DMS 273 (cell line): ENCODE measurements around the gene CYP39A1.
"Not testable (repeated sequence)": the region's sequence is repeated elsewhere in the genome, so short reads cannot be mapped to it uniquely, and the experiment has no call there.

Experiments used
- DNase-seq: peaks from one replicate; lab custom pipeline; 2025; ENCODE audit not compliant: unreplicated experiment; lab: John Stamatoyannopoulos, UW

The CYP39A1 gene

GRCh38 chr6:46651006-46651405 lies 1.6 kb downstream of the CYP39A1 start:
- no peak for DNase-seq

GRCh38 chr6:46648869-46649492 lies 3.6 kb downstream of the CYP39A1 start:
- peak; percentile 10 for DNase-seq

GRCh38 chr6:46648108-46648507 lies 4.5 kb downstream of the CYP39A1 start:
- not testable (repeated sequence) for DNase-seq

GRCh38 chr6:46645265-46645664 lies 7.4 kb downstream of the CYP39A1 start:
- no peak for DNase-seq

GRCh38 chr6:46642928-46643751 lies 9.5 kb downstream of the CYP39A1 start:
- DNase-seq: no peak

GRCh38 chr6:46638650-46639049 lies 14.0 kb downstream of the CYP39A1 start:
- no peak for DNase-seq

GRCh38 chr6:46637933-46638332 lies 14.7 kb downstream of the CYP39A1 start:
- DNase-seq: no peak

GRCh38 chr6:46637145-46637544 lies 15.5 kb downstream of the CYP39A1 start:
- no peak for DNase-seq

- no peak for DNase-seq
Measured at GRCh38 chr6:46635462-46635861, 17.2 kb downstream of the CYP39A1 start.

- no peak for DNase-seq
Measured at GRCh38 chr6:46632053-46632452, 20.6 kb downstream of the CYP39A1 start.

- DNase-seq: no peak
Measured at GRCh38 chr6:46629691-46630090, 22.9 kb downstream of the CYP39A1 start.

- DNase-seq: no peak
Measured at GRCh38 chr6:46628976-46629375, 23.6 kb downstream of the CYP39A1 start.

GRCh38 chr6:46628498-46628897 lies 24.1 kb downstream of the CYP39A1 start:
- no peak for DNase-seq

- DNase-seq: no peak
Measured at GRCh38 chr6:46626976-46627375, 25.6 kb downstream of the CYP39A1 start.

GRCh38 chr6:46626228-46626909 lies 26.2 kb downstream of the CYP39A1 start:
- DNase-seq: peak; percentile 58

GRCh38 chr6:46618726-46619125 lies 33.9 kb downstream of the CYP39A1 start:
- DNase-seq: no peak

GRCh38 chr6:46612645-46613044 lies 40.0 kb downstream of the CYP39A1 start:
- no peak for DNase-seq

GRCh38 chr6:46610862-46611553 lies 41.6 kb downstream of the CYP39A1 start:
- DNase-seq: no peak

GRCh38 chr6:46606338-46606737 lies 46.3 kb downstream of the CYP39A1 start:
- peak; percentile 14 for DNase-seq

GRCh38 chr6:46605091-46605797 lies 47.4 kb downstream of the CYP39A1 start:
- DNase-seq: no peak

GRCh38 chr6:46598215-46598614 lies 54.4 kb downstream of the CYP39A1 start:
- DNase-seq: no peak
